NCI-H1048 (cell line): ENCODE measurements around the gene OPA1.

ENCODE experiments used
- DNase-seq: peaks from one replicate; lab custom pipeline; 2025; lab: John Stamatoyannopoulos, UW

Gene OPA1

DNA sequence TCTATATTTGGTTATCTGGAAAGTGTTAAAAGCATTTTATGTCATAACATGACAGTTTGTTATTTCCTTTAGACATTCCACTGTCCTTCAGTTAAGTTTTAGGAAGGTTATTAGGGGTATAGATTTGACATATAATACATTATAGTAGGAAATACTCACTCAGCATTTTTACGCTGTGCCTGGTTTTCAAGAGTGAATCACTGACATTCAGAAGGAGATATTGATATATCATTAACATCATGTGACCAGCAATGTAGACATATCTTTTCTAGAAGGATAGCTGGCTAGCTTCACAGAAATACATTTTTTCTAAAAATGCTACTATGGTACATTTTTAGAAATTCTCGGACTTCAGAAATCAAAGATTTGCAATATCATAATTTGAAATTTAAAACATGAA, 57.6 kb downstream of the OPA1 start:
- no peak for DNase-seq

GRCh38 chr3:193655831-193656433, 62.9 kb downstream of the OPA1 start:
- DNase-seq, result no peak

GRCh38 chr3:193656445-193656844, 63.4 kb downstream of the OPA1 start:
- DNase-seq, result no peak

GRCh38 chr3:193656878-193657282, 63.9 kb downstream of the OPA1 start:
- DNase-seq, result no peak

DNA sequence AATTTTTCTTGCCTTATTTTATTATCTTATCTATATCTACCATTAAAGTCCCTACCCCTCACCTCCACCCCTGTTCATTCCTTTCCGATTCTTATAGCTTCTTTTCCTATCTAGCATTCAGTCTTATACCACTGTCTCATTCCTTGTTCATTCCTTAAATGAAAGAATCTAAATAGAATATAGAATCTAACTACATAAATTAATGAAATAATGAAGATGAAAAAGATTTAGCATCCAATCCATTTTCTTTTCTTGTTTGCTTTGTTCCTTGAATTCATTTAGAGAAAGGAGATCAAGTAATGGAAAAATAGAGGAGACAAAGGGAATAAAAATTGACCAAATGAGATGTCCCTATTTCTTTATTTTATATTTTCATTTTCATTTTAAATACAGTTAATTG, 67.2 kb downstream of the OPA1 start:
- DNase-seq, result no peak

DNA sequence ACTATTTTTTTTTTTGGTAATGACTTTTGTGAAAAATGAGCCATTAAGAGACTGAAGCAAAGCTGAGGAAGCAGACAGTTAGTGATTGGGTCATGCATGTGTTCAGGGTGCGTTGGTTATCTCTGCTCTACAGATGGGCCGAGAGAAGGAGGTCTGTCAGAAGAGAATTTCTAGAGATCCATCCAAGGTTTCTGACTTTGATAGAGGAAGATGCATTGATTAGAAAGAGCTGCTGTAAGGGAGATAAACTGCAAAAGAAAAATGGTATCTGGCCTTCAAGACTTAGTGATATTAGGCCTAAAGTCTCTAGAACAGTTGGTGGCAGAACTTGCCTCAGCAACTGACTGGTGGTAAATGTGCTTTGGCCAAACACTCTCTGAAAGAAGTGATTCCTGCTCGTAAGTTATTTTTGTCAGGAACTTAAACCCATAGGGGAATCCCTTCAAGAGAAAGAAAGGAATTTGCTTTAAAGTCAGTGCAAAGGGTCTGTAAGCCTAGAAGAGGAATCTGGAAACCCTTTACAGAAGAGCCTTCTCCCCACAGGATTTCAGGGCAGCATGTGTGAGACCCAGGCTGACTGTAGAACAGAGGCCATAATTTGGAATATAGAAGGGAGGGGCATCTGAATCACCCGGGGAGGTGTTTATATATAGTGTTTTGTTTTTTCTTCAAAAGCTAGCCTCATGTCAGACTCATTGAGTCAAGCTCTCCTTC, 67.8 kb downstream of the OPA1 start:
- no peak for DNase-seq

- DNase-seq, result no peak
These were observed 69.8 kb downstream of the OPA1 start for GRCh38 chr3:193662757-193663322.

GRCh38 chr3:193665370-193665989, 72.5 kb downstream of the OPA1 start:
- no peak for DNase-seq

DNA sequence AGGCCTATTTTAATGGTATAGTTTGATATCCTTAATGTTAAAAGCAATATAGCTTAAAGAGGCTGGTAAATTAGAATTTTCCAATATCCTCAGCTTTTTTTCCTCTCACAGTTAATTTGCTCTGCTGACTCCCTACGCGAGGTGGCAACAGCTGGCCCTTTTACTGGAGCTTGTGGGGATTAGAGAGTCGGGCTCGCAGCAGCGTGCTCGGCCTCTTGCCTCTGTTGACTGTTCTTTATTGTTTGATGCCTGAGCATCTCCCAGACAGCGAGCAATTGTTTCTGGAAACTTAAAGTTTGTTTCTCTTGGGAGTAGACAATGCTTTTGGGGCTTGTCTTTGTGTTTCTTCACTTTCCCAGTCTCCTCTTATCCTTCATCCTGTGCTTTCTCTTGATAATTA, 80.8 kb downstream of the OPA1 start:
- no peak for DNase-seq

- DNase-seq, result no peak
These were observed 81.7 kb downstream of the OPA1 start for GRCh38 chr3:193674714-193675113.

DNA sequence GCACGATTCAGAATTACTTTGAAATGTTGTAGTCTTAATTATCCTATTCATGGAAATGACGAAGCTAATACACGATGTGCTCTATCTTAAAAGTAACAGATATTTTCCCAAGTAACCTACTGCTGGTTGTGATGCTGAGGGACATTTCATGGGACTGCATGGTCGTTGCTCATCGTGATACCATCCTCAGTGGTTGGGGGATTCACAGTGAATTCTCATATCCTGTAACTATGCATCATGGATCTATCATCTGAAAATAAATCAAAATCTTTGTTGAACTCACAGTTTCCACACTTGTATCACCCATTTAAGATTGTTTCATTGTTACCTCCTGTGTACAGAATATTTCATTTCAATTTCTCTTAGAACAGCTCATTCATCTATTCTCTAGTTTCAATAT, 84.7 kb downstream of the OPA1 start:
- no peak for DNase-seq

DNA sequence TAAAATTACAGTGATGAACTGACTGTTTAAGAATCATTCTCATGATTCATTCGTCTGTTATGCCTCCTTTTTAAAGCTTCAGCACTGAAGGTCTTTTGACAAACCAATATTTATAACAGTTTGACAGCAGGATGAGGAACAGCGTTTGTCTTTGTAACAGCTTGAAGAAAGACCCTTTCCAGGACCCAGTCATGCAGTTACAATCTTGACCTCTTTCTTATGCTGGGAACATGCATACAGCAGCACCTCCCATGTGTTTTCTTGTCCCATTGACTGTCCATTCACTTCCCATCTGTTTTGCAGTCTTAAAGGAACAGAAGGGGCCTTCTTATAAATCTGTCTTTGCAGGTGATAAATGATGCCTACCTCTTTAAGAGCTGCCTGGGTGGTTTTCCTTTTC, 87.2 kb downstream of the OPA1 start:
- DNase-seq, result no peak

DNA sequence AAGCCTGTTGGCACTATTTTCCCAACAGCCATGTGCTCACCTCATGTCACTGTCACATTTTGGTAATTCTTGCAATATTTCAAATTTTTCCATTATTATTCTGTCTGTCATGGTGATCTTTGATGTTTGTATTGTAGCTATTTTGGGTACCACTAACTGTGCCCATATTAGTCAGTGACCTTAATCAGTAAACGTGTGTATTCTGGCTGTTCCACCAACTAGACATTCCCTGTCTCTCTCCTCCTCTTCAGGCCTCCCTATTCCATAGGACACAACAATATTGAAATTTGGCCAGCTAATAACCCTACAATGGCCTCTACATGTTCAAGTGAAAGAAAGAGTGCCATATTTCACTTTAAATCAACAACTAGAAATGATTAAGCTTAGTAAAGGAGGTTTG, 88.6 kb downstream of the OPA1 start:
- DNase-seq, result no peak

DNA sequence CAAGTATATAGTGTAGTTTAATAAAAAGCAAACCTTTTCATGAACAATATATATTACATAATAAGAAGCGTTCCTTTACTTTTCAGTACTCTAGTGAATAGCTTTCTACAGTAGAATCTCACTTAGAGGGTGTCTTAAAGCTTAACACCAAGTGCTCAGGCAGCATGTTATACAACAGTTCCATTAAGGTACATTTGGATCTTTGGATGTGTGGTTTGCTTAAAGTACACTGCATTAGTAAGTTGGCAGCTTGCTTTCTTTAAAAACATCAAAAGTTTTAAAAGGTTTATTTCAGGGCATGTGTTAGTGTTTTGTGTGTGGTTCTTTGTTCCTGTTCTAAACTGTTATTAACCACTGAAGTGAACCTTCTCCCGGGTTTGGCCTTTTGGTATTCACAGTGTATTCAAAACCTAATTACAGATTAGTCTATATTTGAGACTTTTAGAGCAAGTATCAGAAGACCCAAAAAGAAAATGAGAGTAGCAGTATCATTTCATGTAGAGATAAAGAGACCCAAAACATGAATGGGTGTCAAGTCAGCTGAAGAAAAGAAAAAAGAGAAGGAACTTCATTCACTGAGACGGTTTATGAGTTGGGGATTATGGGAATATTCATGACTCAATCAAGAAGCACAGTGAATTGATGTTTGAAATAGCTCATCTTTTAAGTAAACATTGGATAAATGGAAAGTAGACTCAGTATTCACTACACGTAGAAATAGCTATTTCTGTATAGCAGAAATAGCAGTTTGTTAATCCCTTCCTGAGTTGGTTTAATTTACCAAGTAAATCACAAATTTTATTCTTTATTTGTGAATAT, 93.9 kb downstream of the OPA1 start:
- no peak for DNase-seq

DNA sequence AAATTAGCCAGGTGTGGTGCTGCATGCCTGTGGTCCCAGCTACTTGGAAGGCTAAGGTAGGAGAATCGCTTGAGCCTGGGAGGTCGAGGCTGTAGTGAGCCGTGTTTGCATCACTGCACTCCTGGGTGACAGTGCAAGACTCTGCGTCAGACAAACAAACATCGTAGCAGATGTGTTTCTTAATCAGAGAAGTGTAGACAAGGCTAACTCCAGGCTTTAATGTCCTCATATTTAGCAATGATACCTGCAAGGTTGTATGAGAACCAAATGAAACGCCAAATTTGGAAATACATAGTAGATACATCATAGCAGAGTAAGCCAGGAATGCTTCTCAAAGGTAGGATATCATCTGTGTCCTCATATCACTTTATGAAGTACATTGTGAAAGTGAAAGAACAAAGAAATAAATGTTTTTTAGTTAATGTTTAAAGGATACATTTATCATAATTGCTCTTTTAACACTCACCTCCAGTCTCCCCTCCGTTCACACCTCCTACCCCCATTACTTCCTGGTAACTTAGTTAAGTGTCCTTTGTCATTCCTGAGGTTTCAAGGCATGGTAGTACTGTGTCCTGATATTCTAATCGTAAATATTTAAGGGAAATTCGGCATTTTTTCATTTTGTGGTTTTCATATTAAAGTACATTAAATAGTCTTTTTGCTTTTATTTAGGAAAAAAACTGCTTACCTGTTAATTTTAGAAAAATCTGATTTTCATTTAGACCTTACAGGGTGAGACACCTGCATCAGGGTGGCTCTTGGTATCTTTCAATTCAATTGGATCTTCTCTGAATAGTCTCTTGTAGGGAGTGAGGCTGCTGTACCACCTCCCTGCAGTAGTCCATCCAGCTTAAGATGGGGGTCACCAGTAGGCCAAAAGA, 96.1 kb downstream of the OPA1 start:
- no peak for DNase-seq

GRCh38 chr3:193693774-193694173, 100.8 kb downstream of the OPA1 start:
- no peak for DNase-seq

DNA sequence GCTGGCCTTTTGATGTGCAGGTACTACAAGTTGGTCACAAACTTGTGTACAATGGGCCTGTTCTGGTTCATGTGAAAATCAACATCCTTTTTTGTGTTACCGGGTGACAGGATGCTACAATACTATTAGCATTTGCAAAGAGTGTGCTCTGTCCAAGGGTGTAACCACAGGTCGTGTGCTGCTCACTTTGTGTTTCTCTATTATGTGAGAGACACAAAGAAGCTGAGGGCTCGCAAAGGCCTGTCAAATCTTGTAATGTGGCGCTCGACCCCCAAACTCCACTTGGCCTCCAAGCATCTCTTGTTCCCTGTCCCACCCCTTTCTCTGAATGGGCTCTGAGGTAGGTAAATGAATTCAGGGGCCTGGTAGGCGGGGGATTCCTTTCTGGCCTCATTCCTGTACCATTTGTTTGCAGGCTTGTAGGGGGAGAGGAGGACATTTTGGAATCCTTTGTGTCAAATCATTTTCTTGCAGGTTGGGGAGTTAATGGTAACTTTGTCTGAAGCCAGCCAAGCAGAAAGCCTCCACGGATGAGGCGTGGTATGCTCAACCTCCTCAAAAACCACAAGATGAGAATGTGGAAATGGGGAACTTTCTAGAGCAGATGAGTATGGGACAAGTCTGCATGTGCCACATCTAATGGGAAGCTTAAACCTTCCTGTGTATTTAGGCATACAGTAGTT, 109.1 kb downstream of the OPA1 start:
- no peak for DNase-seq

GRCh38 chr3:193702967-193703366, 110.0 kb downstream of the OPA1 start:
- DNase-seq, result no peak

- DNase-seq, result no peak
These were observed 111.4 kb downstream of the OPA1 start for GRCh38 chr3:193704431-193704830.

- DNase-seq, result no peak
These were observed 115.3 kb downstream of the OPA1 start for GRCh38 chr3:193708270-193708669.
